Panc1 (cell line): ENCODE data around the gene SDCBP2.

Source experiments
- POLR2AphosphoS5 ChIP-seq: IDR thresholded peaks from 2 replicates; pipeline ENCODE4 v1.6.1; 2012; ENCODE audit warnings: mild to moderate bottlenecking, low read depth, low read length, moderate library complexity
- REST ChIP-seq, 2 experiments: IDR thresholded peaks; 2 replicates each; pipeline ENCODE4 v1.6.1; 2011 to 2012; ENCODE audit warnings: low read depth in 2 of 2, control low read depth in 1 of 2, low read length in 1 of 2, mild to moderate bottlenecking in 1 of 2, moderate library complexity in 1 of 2; ENCODE audit not compliant: insufficient read depth in 1 of 2
- SIN3A ChIP-seq: IDR thresholded peaks from 2 replicates; pipeline ENCODE4 v1.6.1; 2012; ENCODE audit warnings: low read depth, mild to moderate bottlenecking, low read length, moderate library complexity, borderline replicate concordance; ENCODE audit not compliant: insufficient read depth
- TCF7L2 ChIP-seq: IDR thresholded peaks from 2 replicates; pipeline ENCODE4 v1.6.1; 2011; ENCODE audit warnings: mild to moderate bottlenecking, low read depth, low read length, inconsistent platforms
- TF ChIP-seq, protein P1 (sequence below): fragments of 450-650 bp; IDR thresholded peaks from 2 replicates; pipeline ENCODE4 v1.5.1; 2017; ENCODE audit warnings: mild to moderate bottlenecking

- TF ChIP-seq, protein P1, sequence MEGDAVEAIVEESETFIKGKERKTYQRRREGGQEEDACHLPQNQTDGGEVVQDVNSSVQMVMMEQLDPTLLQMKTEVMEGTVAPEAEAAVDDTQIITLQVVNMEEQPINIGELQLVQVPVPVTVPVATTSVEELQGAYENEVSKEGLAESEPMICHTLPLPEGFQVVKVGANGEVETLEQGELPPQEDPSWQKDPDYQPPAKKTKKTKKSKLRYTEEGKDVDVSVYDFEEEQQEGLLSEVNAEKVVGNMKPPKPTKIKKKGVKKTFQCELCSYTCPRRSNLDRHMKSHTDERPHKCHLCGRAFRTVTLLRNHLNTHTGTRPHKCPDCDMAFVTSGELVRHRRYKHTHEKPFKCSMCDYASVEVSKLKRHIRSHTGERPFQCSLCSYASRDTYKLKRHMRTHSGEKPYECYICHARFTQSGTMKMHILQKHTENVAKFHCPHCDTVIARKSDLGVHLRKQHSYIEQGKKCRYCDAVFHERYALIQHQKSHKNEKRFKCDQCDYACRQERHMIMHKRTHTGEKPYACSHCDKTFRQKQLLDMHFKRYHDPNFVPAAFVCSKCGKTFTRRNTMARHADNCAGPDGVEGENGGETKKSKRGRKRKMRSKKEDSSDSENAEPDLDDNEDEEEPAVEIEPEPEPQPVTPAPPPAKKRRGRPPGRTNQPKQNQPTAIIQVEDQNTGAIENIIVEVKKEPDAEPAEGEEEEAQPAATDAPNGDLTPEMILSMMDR, result no peak
- TF ChIP-seq REST (IDR thresholded peaks at IDR 0.05; ENCODE audit: insufficient read depth in 1 of 2, low read depth in 2 of 2, low read length in 1 of 2) (no peak), POLR2AphosphoS5 (no peak), TCF7L2 (no peak), SIN3A (no peak)
These were observed 43.0 kb upstream of the SDCBP2 start for GRCh38 chr20:1371830-1372539.
